CD4-positive, alpha-beta T cell (primary cell): ENCODE data around the gene IL36A. TPM values are rescaled to one million over a fixed set of nuclear protein-coding genes. Genes with fewer than 3 reads are reported as not detected.

Source experiments
- ATAC-seq: fragments of 200-7000 bp; cut with Tn5 transposase; one replicate; pipeline ENCODE4 v1.10.0; 2022; ENCODE audit warnings: mild to moderate bottlenecking; ENCODE audit not compliant: poor library complexity
- CTCF ChIA-PET: fragments of 350-600 bp; sonication (Branson Sonifier 250); formaldehyde crosslinking; loops from one replicate; lab custom pipeline; 2021; ENCODE audit warnings: antibody characterized with exemption, inconsistent platforms; lab: Charles Lee
- POLR2A ChIA-PET: fragments of 350-600 bp; sonication (Branson Sonifier 250); formaldehyde crosslinking; loops from one replicate; lab custom pipeline; 2021; ENCODE audit warnings: antibody characterized with exemption, inconsistent platforms; lab: Charles Lee
- DNase-seq, 14 experiments: peaks; one replicate each; pipeline ENCODE4 v3.0.0-alpha.2; 2013 to 2020; ENCODE audit warnings: mixed read lengths in 2 of 14
- H3K27ac ChIP-seq, 2 donors: one replicate each; pipeline versions ENCODE4 v1.5.1 to v1.7.0; 2013; ENCODE audit warnings: low read length in 2 of 2, low read depth in 1 of 2, mild to moderate bottlenecking in 1 of 2
- H3K27me3 ChIP-seq, 2 experiments: 1 replicate in 1 of 2; 2 replicates in 1 of 2; pipeline versions ENCODE4 v1.6.1 to v1.7.0; 2013; ENCODE audit warnings: low read length in 2 of 2, control low read depth in 1 of 2, mild to moderate bottlenecking in 1 of 2, moderate library complexity in 1 of 2; ENCODE audit not compliant: insufficient read depth in 2 of 2, control insufficient read depth in 1 of 2
- H3K36me3 ChIP-seq: one replicate; pipeline ENCODE4 v1.6.1; 2013; ENCODE audit warnings: low read length, control low read depth; ENCODE audit not compliant: insufficient read depth
- H3K4me1 ChIP-seq: one replicate; pipeline ENCODE4 v1.6.1; 2013; ENCODE audit warnings: low read length, control low read depth; ENCODE audit not compliant: insufficient read depth
- H3K4me3 ChIP-seq: one replicate; pipeline ENCODE4 v1.5.1; 2013; ENCODE audit warnings: mild to moderate bottlenecking, low read length, moderate library complexity
- H3K9me3 ChIP-seq, 2 experiments: 1 replicate in 1 of 2; 2 replicates in 1 of 2; pipeline versions ENCODE4 v1.6.1 to v1.7.0; 2013; ENCODE audit warnings: low read length in 2 of 2, mild to moderate bottlenecking in 2 of 2, control low read depth in 1 of 2, moderate library complexity in 1 of 2; ENCODE audit not compliant: control insufficient read depth in 1 of 2, insufficient read depth in 1 of 2
- H3K27ac Mint-ChIP-seq: one replicate; pipeline ENCODE4 v1.8.0; 2020; ENCODE audit warnings: mixed read lengths
- H3K27me3 Mint-ChIP-seq: one replicate; pipeline ENCODE4 v1.8.0; 2021; ENCODE audit warnings: mixed read lengths
- H3K36me3 Mint-ChIP-seq: one replicate; pipeline ENCODE4 v1.8.0; 2021; ENCODE audit warnings: low read depth, mixed read lengths
- H3K4me1 Mint-ChIP-seq: one replicate; pipeline ENCODE4 v1.8.0; 2021; ENCODE audit warnings: low read depth, mixed read lengths
- H3K4me3 Mint-ChIP-seq: one replicate; pipeline ENCODE4 v1.8.0; 2020; ENCODE audit warnings: mild to moderate bottlenecking, mixed read lengths
- H3K9me3 Mint-ChIP-seq: one replicate; pipeline ENCODE4 v1.8.0; 2020; ENCODE audit warnings: mixed read lengths
- CTCF ChIP-seq: fragments of 200-600 bp; IDR thresholded peaks from one replicate; pipeline ENCODE4 v1.8.0; 2022; ENCODE audit warnings: antibody characterized with exemption, mild to moderate bottlenecking
- intact Hi-C, 2 experiments: fragments of 100-400 bp; cut with DNase I in 1 of 2; cut with micrococcal nuclease in 1 of 2; formaldehyde crosslinking; loops; one replicate each; pipeline versions ENCODE4 v1.15.1 to v1.9.0; 2023 to 2025; cut with DNase I, micrococcal nuclease
- total RNA-seq, 174 experiments: library from RNA in 2 of 174; stranded (reverse) in 2 of 174; gene quantifications; one replicate each; pipeline ENCODE4 v1.2.3 and lab custom pipeline; 2021 to 2026

The IL36A gene
- total RNA-seq, 2 experiments from 2014 or later = 0.47 TPM; not detected in 1

DNA sequence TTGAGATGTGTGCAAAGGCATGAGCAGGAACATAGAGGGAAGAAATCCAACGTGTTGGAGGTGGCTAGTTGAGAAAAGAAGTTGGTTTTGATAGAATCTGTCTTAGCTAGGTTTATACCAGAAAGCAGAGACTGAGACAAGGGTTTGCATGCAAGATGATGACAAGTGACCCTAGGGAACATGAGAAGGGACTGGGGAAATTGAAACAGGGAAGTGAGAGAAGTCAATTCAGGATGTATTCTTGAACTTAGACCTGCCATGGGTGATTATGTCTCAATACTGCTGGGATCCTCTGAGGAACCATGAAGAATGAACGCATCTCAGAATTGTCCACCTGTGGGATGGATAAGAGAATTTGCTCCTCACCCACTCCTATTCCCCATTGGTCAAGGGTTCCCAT is 20.5 kb downstream of the IL36A start:
- H3K27me3 Mint-ChIP-seq = peaks cover 4% of the 10 kb centered on the region
- no peak overlapping the region for H3K27ac ChIP-seq
- no peak overlapping the region for H3K27ac Mint-ChIP-seq
- no peak for TF ChIP-seq CTCF
- no peaks in the 10 kb centered on the region for H3K36me3 ChIP-seq
- CTCF ChIA-PET = no interaction called here
- ATAC-seq = no peak
- no peaks in the 10 kb centered on the region for H3K4me1 Mint-ChIP-seq
- no peak overlapping the region for H3K4me3 ChIP-seq
- no peaks in the 10 kb centered on the region for H3K36me3 Mint-ChIP-seq
- POLR2A ChIA-PET = no interaction called here
- intact Hi-C loops = no loop called here
- peaks cover 6 to 12% of the 10 kb centered on the region in 2 experiments for H3K27me3 ChIP-seq
- no peak overlapping the region for H3K4me3 Mint-ChIP-seq
- no peaks in the 10 kb centered on the region for H3K9me3 Mint-ChIP-seq
- no peaks in the 10 kb centered on the region for H3K9me3 ChIP-seq
- peak in 1 of 14 experiments; percentile 5 for DNase-seq
- H3K4me1 ChIP-seq = no peaks in the 10 kb centered on the region

DNA sequence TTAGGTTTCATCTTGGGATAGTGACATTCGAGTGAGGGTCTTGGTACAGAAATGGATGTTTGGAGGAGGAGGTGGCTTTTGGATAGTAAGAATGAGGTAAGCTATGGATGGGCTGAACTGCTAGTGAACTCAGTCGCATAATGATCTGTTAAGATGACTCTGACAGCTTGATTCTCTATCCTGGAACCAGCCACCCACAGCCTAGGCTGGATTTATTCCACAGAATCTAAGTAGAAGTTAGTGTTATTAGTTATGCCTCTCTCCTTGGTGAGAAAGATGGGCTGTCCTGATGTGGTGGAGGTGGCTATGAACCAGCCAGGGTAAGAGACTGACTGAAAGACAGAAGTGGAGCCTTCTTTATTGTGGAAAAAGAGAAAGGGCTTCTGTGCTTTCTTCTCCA is 22.4 kb downstream of the IL36A start:
- H3K36me3 Mint-ChIP-seq = no peaks in the 10 kb centered on the region
- intact Hi-C loops = no loop called here

GRCh38 chr2:113028112-113028511 is 22.9 kb downstream of the IL36A start:
- Histone ChIP-seq H3K4me1 (no peaks in the 10 kb centered on the region), H3K36me3 (no peaks in the 10 kb centered on the region), H3K4me3 (no peak overlapping the region), H3K27me3 (peaks cover 6 to 12% of the 10 kb centered on the region in 2 experiments), H3K9me3 (no peaks in the 10 kb centered on the region), H3K27ac (no peak overlapping the region)
- Mint-ChIP-seq H3K4me3 (no peak overlapping the region), H3K27me3 (peaks cover 4% of the 10 kb centered on the region), H3K9me3 (no peaks in the 10 kb centered on the region), H3K27ac (no peak overlapping the region), H3K4me1 (no peaks in the 10 kb centered on the region), H3K36me3 (no peaks in the 10 kb centered on the region)
- DNase-seq (no peak), ATAC-seq (no peak)
- no peak for TF ChIP-seq CTCF
- POLR2A ChIA-PET = no interaction called here
- intact Hi-C loops = no loop called here
- CTCF ChIA-PET = no interaction called here

More for the DNA sequence above, 22.4 kb downstream of the IL36A start:
- Histone ChIP-seq H3K4me3 (no peak overlapping the region), H3K4me1 (no peaks in the 10 kb centered on the region), H3K9me3 (no peaks in the 10 kb centered on the region), H3K36me3 (no peaks in the 10 kb centered on the region), H3K27ac (no peak overlapping the region), H3K27me3 (peaks cover 6 to 12% of the 10 kb centered on the region in 2 experiments)
- Mint-ChIP-seq H3K9me3 (no peaks in the 10 kb centered on the region), H3K4me3 (no peak overlapping the region), H3K27ac (no peak overlapping the region), H3K27me3 (peaks cover 4% of the 10 kb centered on the region), H3K4me1 (no peaks in the 10 kb centered on the region)
- DNase-seq (no peak), ATAC-seq (no peak)
- no peak for TF ChIP-seq CTCF
- CTCF ChIA-PET = no interaction called here
- POLR2A ChIA-PET = no interaction called here
